ENCODE measurements around the gene TBX10.
"Not testable (repeated sequence)": the region's sequence is repeated elsewhere in the genome, so short reads cannot be mapped to it uniquely, and the experiment has no call there.

The TBX10 gene

GRCh38 chr11:67630228-67630942 lies 9.2 kb downstream of the TBX10 start:
- DNase-seq, result no peak

- peak; percentile 99 for DNase-seq
These were observed 10.0 kb downstream of the TBX10 start, which contains the start of gene NUDT8 for GRCh38 chr11:67629386-67630227. TSS of gene NUDT8 (minus strand) at chr11:67629937. CDS start at chr11:67629911, 26 bp downstream.

- DNase-seq, result no peak
These were observed 10.7 kb downstream of the TBX10 start for GRCh38 chr11:67628710-67629385.

GRCh38 chr11:67627812-67628624 lies 11.5 kb downstream of the TBX10 start:
- no peak for DNase-seq

- DNase-seq, result no peak
These were observed 12.1 kb downstream of the TBX10 start for GRCh38 chr11:67627441-67627811.

GRCh38 chr11:67626970-67627369 lies 12.6 kb downstream of the TBX10 start:
- DNase-seq, result no peak

GRCh38 chr11:67626131-67626833 lies 13.3 kb downstream of the TBX10 start:
- not testable (repeated sequence) for DNase-seq

- peak; percentile 16 for DNase-seq
These were observed 15.8 kb downstream of the TBX10 start for GRCh38 chr11:67623795-67624194.

GRCh38 chr11:67622905-67623304 lies 16.7 kb downstream of the TBX10 start:
- DNase-seq, result not testable (repeated sequence)

- not testable (repeated sequence) for DNase-seq
These were observed 17.6 kb downstream of the TBX10 start for GRCh38 chr11:67621928-67622327.

- not testable (repeated sequence) for DNase-seq
These were observed 18.9 kb downstream of the TBX10 start for GRCh38 chr11:67620621-67621020.

GRCh38 chr11:67619683-67620618 lies 19.6 kb downstream of the TBX10 start:
- DNase-seq, result not testable (repeated sequence)

GRCh38 chr11:67618901-67619659 lies 20.5 kb downstream of the TBX10 start:
- DNase-seq, result not testable (repeated sequence)

GRCh38 chr11:67617243-67617953 lies 22.2 kb downstream of the TBX10 start:
- DNase-seq, result no peak

GRCh38 chr11:67616431-67617242 lies 22.9 kb downstream of the TBX10 start:
- no peak for DNase-seq

- no peak for DNase-seq
These were observed 23.7 kb downstream of the TBX10 start for GRCh38 chr11:67615728-67616430.

Data from right forelimb (tissue), 1 donor.